ENCODE data around the gene KDM4B.

DNA sequence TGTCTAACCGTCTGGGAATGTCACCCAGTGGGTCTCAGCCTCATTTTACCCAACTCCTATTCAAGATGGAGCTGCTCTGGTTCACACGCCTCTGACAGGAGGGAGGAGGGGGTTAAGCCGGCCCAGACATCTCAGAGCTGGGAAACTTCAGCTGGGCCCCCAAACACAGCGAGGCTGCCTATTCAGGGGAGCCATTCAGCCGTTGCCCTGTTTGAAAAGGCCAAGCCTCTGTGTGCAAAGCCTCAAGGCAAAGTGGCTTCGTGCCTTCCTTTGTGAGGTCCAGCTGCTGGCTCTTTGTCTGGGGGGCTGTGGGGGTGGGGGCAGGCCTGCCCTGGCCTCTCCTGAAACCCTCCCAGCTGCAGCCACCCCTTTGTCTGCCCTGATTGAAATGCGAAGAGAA, 224.3 kb downstream of the KDM4B start:
- TF ChIP-seq, protein P1, sequence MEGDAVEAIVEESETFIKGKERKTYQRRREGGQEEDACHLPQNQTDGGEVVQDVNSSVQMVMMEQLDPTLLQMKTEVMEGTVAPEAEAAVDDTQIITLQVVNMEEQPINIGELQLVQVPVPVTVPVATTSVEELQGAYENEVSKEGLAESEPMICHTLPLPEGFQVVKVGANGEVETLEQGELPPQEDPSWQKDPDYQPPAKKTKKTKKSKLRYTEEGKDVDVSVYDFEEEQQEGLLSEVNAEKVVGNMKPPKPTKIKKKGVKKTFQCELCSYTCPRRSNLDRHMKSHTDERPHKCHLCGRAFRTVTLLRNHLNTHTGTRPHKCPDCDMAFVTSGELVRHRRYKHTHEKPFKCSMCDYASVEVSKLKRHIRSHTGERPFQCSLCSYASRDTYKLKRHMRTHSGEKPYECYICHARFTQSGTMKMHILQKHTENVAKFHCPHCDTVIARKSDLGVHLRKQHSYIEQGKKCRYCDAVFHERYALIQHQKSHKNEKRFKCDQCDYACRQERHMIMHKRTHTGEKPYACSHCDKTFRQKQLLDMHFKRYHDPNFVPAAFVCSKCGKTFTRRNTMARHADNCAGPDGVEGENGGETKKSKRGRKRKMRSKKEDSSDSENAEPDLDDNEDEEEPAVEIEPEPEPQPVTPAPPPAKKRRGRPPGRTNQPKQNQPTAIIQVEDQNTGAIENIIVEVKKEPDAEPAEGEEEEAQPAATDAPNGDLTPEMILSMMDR (IDR thresholded peaks at IDR 0.05) = no peak
- no peak for TF ChIP-seq POLR2A (IDR thresholded peaks at IDR 0.05; ENCODE audit: low read depth)

Measured in esophagus muscularis mucosa (tissue), 3 donors.